NK-92 treated with Interleukin-12 subunit alpha and Interleukin-12 subunit beta, amount 100 ng/mL, for 24 hours (cell line): ENCODE measurements around the gene ADAMTS1.

ENCODE experiments used
- DNase-seq: peaks from one replicate; lab custom pipeline; 2025; lab: John Stamatoyannopoulos, UW

The ADAMTS1 gene

GRCh38 chr21:26812173-26812572 is 33.0 kb downstream of the ADAMTS1 start:
- no peak for DNase-seq

- no peak for DNase-seq
Observed at GRCh38 chr21:26811482-26811881, 33.7 kb downstream of the ADAMTS1 start.

- no peak for DNase-seq
Observed at GRCh38 chr21:26810676-26811415, 34.4 kb downstream of the ADAMTS1 start.

GRCh38 chr21:26810266-26810665 is 34.9 kb downstream of the ADAMTS1 start:
- no peak for DNase-seq

- no peak for DNase-seq
Observed at GRCh38 chr21:26809745-26810144, 35.5 kb downstream of the ADAMTS1 start.

GRCh38 chr21:26806801-26807295 is 38.4 kb downstream of the ADAMTS1 start:
- DNase-seq = no peak

GRCh38 chr21:26804895-26805609 is 40.2 kb downstream of the ADAMTS1 start:
- no peak for DNase-seq

GRCh38 chr21:26801498-26801897 is 43.7 kb downstream of the ADAMTS1 start:
- DNase-seq = no peak

GRCh38 chr21:26800970-26801431 is 44.2 kb downstream of the ADAMTS1 start:
- DNase-seq = no peak

- DNase-seq = no peak
Observed at GRCh38 chr21:26800455-26800854, 44.8 kb downstream of the ADAMTS1 start.

GRCh38 chr21:26800001-26800400 is 45.2 kb downstream of the ADAMTS1 start:
- DNase-seq = no peak

- DNase-seq = no peak
Observed at GRCh38 chr21:26798856-26799751, 46.1 kb downstream of the ADAMTS1 start.

GRCh38 chr21:26797878-26798456 is 47.2 kb downstream of the ADAMTS1 start:
- DNase-seq = no peak

- DNase-seq = no peak
Observed at GRCh38 chr21:26795866-26796329, 49.3 kb downstream of the ADAMTS1 start.

- DNase-seq = no peak
Observed at GRCh38 chr21:26795412-26795805, 49.8 kb downstream of the ADAMTS1 start.

GRCh38 chr21:26794597-26795411 is 50.4 kb downstream of the ADAMTS1 start:
- DNase-seq = no peak

- no peak for DNase-seq
Observed at GRCh38 chr21:26790296-26790695, 54.9 kb downstream of the ADAMTS1 start.

- DNase-seq = no peak
Observed at GRCh38 chr21:26788790-26789189, 56.4 kb downstream of the ADAMTS1 start.
